ENCODE data around the gene SLC9A6. TPM values are rescaled to one million over a fixed set of nuclear protein-coding genes. Genes with fewer than 3 reads are reported as not detected.

The SLC9A6 gene
- total and polyA plus RNA-seq, 10 of the 15 experiments (the other 5 are each of a cell fraction or from before 2014, with no cell fraction given): 4.5 to 14.6 (median 10.7) TPM

- TF ChIP-seq CTCF (IDR thresholded peaks at IDR 0.05 in 2 of 3, conservative IDR thresholded peaks at IDR 0.05 in 1 of 3; ENCODE audit: control insufficient read depth in 2 of 3, extremely low read depth in 1 of 3, insufficient read depth in 1 of 3, low read depth in 3 of 3, low read length in 3 of 3) (no peak), JUNB (IDR thresholded peaks at IDR 0.05) (no peak), ASH2L (IDR thresholded peaks at IDR 0.05; ENCODE audit: borderline replicate concordance, low read depth) (no peak), CHD2 (IDR thresholded peaks at IDR 0.05; ENCODE audit: borderline replicate concordance, low read depth, low read length) (no peak), RBBP5 (conservative IDR thresholded peaks at IDR 0.05) (no peak), BMI1 (IDR thresholded peaks at IDR 0.05; ENCODE audit: borderline replicate concordance) (no peak)
These were observed 979 bp upstream of the SLC9A6 start (continued) for GRCh38 chrX:135984256-135984655.

- POLR2A ChIA-PET: interaction anchor here (0.6 to 1.7 kb wide), 4 partner anchors 11 to 453 kb away, joined by 3 to 4 read pairs (median 4); partner anchors contain the start of gene MMGT1
- Histone ChIP-seq H3K9ac (ENCODE audit: control insufficient read depth, insufficient read depth, low read length) (peak overlapping the region; percentile 62), H3K27me3 (replicated peaks in 1 of 2; ENCODE audit: control insufficient read depth in 2 of 2, insufficient read depth in 2 of 2, low read length in 1 of 2) (no peaks in the 10 kb centered on the region), H3K79me2 (ENCODE audit: control insufficient read depth, insufficient read depth, low read length) (peaks cover 6% of the 10 kb centered on the region), H3K9me3 (replicated peaks; ENCODE audit: control insufficient read depth, insufficient read depth, low read length) (no peaks in the 10 kb centered on the region), H3K4me3 (peak overlapping the region; percentile 68), H3K36me3 (ENCODE audit: control insufficient read depth in 2 of 2, insufficient read depth in 2 of 2, low read length in 1 of 2) (no peaks in the 10 kb centered on the region), H3K27ac (ENCODE audit: control insufficient read depth, insufficient read depth) (peak overlapping the region; percentile 65), H2AFZ (ENCODE audit: control insufficient read depth, low read depth, low read length) (peak overlapping the region; percentile 89), H3K4me2 (ENCODE audit: control insufficient read depth, insufficient read depth) (peak overlapping the region; percentile 80; the same call in 1 of the 2 replicates), H3K4me1 (ENCODE audit: control insufficient read depth, insufficient read depth, low read length) (no peaks in the 10 kb centered on the region), H4K20me1 (ENCODE audit: control insufficient read depth, insufficient read depth) (no peaks in the 10 kb centered on the region)
- WGBS (ENCODE audit: insufficient coverage, insufficient replicate concordance, low lambda C conversion rate, missing lambda C conversion rate): 24% methylated on average over 6 of the region's 7 CpGs
- ATAC-seq (peak; percentile 7), DNase-seq (ENCODE audit: low read depth, low spot score) (no peak), FAIRE-seq (no peak)
- SMC1A ChIA-PET (ENCODE audit: uncharacterized antibody, unreplicated experiment): interaction anchor here (1.4 kb wide), 1 partner anchor 14 kb away, joined by 4 read pairs; no protein-coding TSS in a partner anchor
- no TSS peak for BruUV-seq (replicated peaks)
- in situ Hi-C loops (cut with MboI): no loop called here
- CTCF ChIA-PET: interaction anchor here (0.8 to 1.2 kb wide), 2 partner anchors 11 to 17 kb away, joined by 3 to 6 read pairs; partner anchors contain the start of gene MMGT1
- intact Hi-C loops (cut with micrococcal nuclease; ENCODE audit: unreplicated experiment): loop anchor here (2.0 kb wide), 2 partner anchors 36 to 512 kb away; partner anchors contain the start of gene HTATSF1
- RAD21 ChIA-PET (ENCODE audit: unreplicated experiment): no interaction called here
- TF ChIP-seq ETV6 (conservative IDR thresholded peaks at IDR 0.05 in 1 of 2, IDR thresholded peaks at IDR 0.05 in 1 of 2; ENCODE audit: borderline replicate concordance in 1 of 2, low read depth in 1 of 2) (no peak), SPI1 (IDR thresholded peaks at IDR 0.05; ENCODE audit: borderline replicate concordance, insufficient read depth, low read depth, low read length) (no peak), CEBPZ (IDR thresholded peaks at IDR 0.05; ENCODE audit: low read depth, low read length) (no peak), ZNF24 (IDR thresholded peaks at IDR 0.05) (no peak), FOXK2 (IDR thresholded peaks at IDR 0.05) (no peak), EZH2 (IDR thresholded peaks at IDR 0.05; ENCODE audit: borderline replicate concordance, control insufficient read depth, low read depth, low read length) (no peak), ZBTB11 (CRISPR knock-in tag; IDR thresholded peaks at IDR 0.05) (no peak), HCFC1 (IDR thresholded peaks at IDR 0.05; ENCODE audit: low read length) (no peak)
These were observed 461 bp upstream of the SLC9A6 start for GRCh38 chrX:135984791-135985156.

Data from GM12878 (cell line).